ENCODE measurements around the gene RAB44. TPM values are rescaled to one million over a fixed set of nuclear protein-coding genes. Genes with fewer than 3 reads are reported as not detected.

The RAB44 gene
- polyA plus RNA-seq, 1 of the 3 experiments (the other 2 are of a cell fraction): 0.12 TPM

GRCh38 chr6:36655085-36655724, 42.4 kb upstream of the RAB44 start:
- Histone ChIP-seq H3K9me3 (no peaks in the 10 kb centered on the region), H2AFZ (ENCODE audit: low read depth) (no peak overlapping the region), H3K9me2 (no peaks in the 10 kb centered on the region), H4K20me1 (ENCODE audit: insufficient read depth) (no peaks in the 10 kb centered on the region), H3K27me3 (ENCODE audit: insufficient read depth) (peaks cover under 1% of the 10 kb centered on the region; the same call in 1 of the 2 replicates), H3F3A (replicated peaks; ENCODE audit: insufficient read depth) (peaks cover 2% of the 10 kb centered on the region), H3K9ac (no peak overlapping the region), H3K4me2 (no peak overlapping the region), H3K4me1 (ENCODE audit: control insufficient read depth in 1 of 2, insufficient read depth in 2 of 2, low read depth in 1 of 2, low read length in 1 of 2) (peaks cover 6 to 15% of the 10 kb centered on the region in 2 experiments; a peak in 2 of 4 replicates), H3K36me3 (replicated peaks in 1 of 2; ENCODE audit: control insufficient read depth in 1 of 2, insufficient read depth in 2 of 2, low read length in 1 of 2) (no peaks in the 10 kb centered on the region), H3K27ac (ENCODE audit: low read depth in 2 of 2, low read length in 1 of 2) (peak overlapping the region in 1 of 2 experiments; percentile 94; a peak in 2 of 4 replicates), H3K4me3 (ENCODE audit: low read depth in 2 of 2, low read length in 1 of 2) (no peak overlapping the region), H3K79me2 (ENCODE audit: insufficient read depth) (no peaks in the 10 kb centered on the region)
- ChIA-PET CTCF (interaction anchor here (0.6 to 1.8 kb wide), 9 partner anchors 14 to 109 kb away, joined by 3 to 6 read pairs (median 3); partner anchors contain the start of gene CDKN1A), POLR2A (interaction anchor here (0.6 to 1.7 kb wide), 5 partner anchors 9 to 212 kb away, joined by 3 to 12 read pairs (median 3); partner anchors contain the start of gene CDKN1A)
- DNase-seq: peak; percentile 80
- WGBS (ENCODE audit: low lambda C conversion rate): 32% methylated on average over 6 of the region's 6 CpGs
- no peak for TF ChIP-seq FOSL2 (IDR thresholded peaks at IDR 0.05; ENCODE audit: borderline replicate concordance, low read depth)
- TF ChIP-seq, protein P1, sequence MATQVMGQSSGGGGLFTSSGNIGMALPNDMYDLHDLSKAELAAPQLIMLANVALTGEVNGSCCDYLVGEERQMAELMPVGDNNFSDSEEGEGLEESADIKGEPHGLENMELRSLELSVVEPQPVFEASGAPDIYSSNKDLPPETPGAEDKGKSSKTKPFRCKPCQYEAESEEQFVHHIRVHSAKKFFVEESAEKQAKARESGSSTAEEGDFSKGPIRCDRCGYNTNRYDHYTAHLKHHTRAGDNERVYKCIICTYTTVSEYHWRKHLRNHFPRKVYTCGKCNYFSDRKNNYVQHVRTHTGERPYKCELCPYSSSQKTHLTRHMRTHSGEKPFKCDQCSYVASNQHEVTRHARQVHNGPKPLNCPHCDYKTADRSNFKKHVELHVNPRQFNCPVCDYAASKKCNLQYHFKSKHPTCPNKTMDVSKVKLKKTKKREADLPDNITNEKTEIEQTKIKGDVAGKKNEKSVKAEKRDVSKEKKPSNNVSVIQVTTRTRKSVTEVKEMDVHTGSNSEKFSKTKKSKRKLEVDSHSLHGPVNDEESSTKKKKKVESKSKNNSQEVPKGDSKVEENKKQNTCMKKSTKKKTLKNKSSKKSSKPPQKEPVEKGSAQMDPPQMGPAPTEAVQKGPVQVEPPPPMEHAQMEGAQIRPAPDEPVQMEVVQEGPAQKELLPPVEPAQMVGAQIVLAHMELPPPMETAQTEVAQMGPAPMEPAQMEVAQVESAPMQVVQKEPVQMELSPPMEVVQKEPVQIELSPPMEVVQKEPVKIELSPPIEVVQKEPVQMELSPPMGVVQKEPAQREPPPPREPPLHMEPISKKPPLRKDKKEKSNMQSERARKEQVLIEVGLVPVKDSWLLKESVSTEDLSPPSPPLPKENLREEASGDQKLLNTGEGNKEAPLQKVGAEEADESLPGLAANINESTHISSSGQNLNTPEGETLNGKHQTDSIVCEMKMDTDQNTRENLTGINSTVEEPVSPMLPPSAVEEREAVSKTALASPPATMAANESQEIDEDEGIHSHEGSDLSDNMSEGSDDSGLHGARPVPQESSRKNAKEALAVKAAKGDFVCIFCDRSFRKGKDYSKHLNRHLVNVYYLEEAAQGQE (IDR thresholded peaks at IDR 0.05; ENCODE audit: low read depth, low read length): no peak
- TF ChIP-seq FOXM1 (IDR thresholded peaks at IDR 0.05; ENCODE audit: low read depth): no peak
- no peak for TF ChIP-seq USF1 (IDR thresholded peaks at IDR 0.05; ENCODE audit: borderline replicate concordance, low read depth)
- TF ChIP-seq ELF1 (IDR thresholded peaks at IDR 0.05): no peak
- peak; percentile 57 for TF ChIP-seq CHD2 (IDR thresholded peaks at IDR 0.05; ENCODE audit: low read length, partially characterized antibody)
- no peak for TF ChIP-seq POLR2AphosphoS5 (IDR thresholded peaks at IDR 0.05; ENCODE audit: low read depth, low read length)
- TF ChIP-seq MAX (IDR thresholded peaks at IDR 0.05; ENCODE audit: low read depth): no peak
- TF ChIP-seq, protein P2, sequence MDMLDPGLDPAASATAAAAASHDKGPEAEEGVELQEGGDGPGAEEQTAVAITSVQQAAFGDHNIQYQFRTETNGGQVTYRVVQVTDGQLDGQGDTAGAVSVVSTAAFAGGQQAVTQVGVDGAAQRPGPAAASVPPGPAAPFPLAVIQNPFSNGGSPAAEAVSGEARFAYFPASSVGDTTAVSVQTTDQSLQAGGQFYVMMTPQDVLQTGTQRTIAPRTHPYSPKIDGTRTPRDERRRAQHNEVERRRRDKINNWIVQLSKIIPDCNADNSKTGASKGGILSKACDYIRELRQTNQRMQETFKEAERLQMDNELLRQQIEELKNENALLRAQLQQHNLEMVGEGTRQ (IDR thresholded peaks at IDR 0.05; ENCODE audit: borderline replicate concordance, low read depth, low read length): no peak
- TF ChIP-seq SMC3 (IDR thresholded peaks at IDR 0.05; ENCODE audit: low read depth, low read length): no peak
- TF ChIP-seq FOXJ3 (CRISPR knock-in tag; IDR thresholded peaks at IDR 0.05): peak; percentile 69; the same call in 1 of the 2 replicates
- TF ChIP-seq RFX5 (IDR thresholded peaks at IDR 0.05; ENCODE audit: low read length): no peak
- TF ChIP-seq MXI1 (IDR thresholded peaks at IDR 0.05; ENCODE audit: low read depth, low read length): peak; percentile 78
- peak; percentile 24; the same call in 1 of the 2 replicates for TF ChIP-seq RAD21 (IDR thresholded peaks at IDR 0.05; ENCODE audit: low read length)
- TF ChIP-seq EP300 (IDR thresholded peaks at IDR 0.05; ENCODE audit: borderline replicate concordance in 1 of 2, low read depth in 1 of 2, low read length in 1 of 2): peak in 1 of 2 experiments; percentile 58; a peak in 2 of 4 replicates
- TF ChIP-seq MEF2A (IDR thresholded peaks at IDR 0.05; ENCODE audit: borderline replicate concordance, low read depth): no peak
- TF ChIP-seq NFIC (IDR thresholded peaks at IDR 0.05; ENCODE audit: borderline replicate concordance): no peak
- TF ChIP-seq RXRA (IDR thresholded peaks at IDR 0.05; ENCODE audit: borderline replicate concordance, low read depth): no peak
- TF ChIP-seq GATA2 (CRISPR knock-in tag; IDR thresholded peaks at IDR 0.05): peak; percentile 97
- TF ChIP-seq RCOR1 (IDR thresholded peaks at IDR 0.05; ENCODE audit: low read length): peak; percentile 88
- TF ChIP-seq EZH2phosphoT487 (IDR thresholded peaks at IDR 0.05; ENCODE audit: borderline replicate concordance, low read depth): no peak
- TF ChIP-seq TCF12 (IDR thresholded peaks at IDR 0.05): peak; percentile 68
- TF ChIP-seq TEAD4 (IDR thresholded peaks at IDR 0.05; ENCODE audit: borderline replicate concordance, insufficient read depth): no peak
- TF ChIP-seq TAF1 (IDR thresholded peaks at IDR 0.05; ENCODE audit: borderline replicate concordance, low read depth, low read length): no peak
- TF ChIP-seq GABPA (IDR thresholded peaks at IDR 0.05; ENCODE audit: low read depth): no peak
- no peak for TF ChIP-seq ZBTB33 (IDR thresholded peaks at IDR 0.05; ENCODE audit: borderline replicate concordance, low read depth)
- no peak for TF ChIP-seq JUND (IDR thresholded peaks at IDR 0.05)

Measured in SK-N-SH (cell line).